Fibroblast of skin of left biceps (primary cell): ENCODE data around the gene TNFSF4.

ENCODE experiments used
- DNase-seq, 2 experiments: peaks; one replicate each; pipeline ENCODE4 v3.0.0-alpha.2; 2013; ENCODE audit warnings: low read depth in 2 of 2

The TNFSF4 gene

GRCh38 chr1:173210716-173211231 is 3.6 kb upstream of the TNFSF4 start:
- DNase-seq: no peak

GRCh38 chr1:173210283-173210682 is 3.2 kb upstream of the TNFSF4 start:
- no peak for DNase-seq

GRCh38 chr1:173208868-173209267 is 1.7 kb upstream of the TNFSF4 start:
- no peak for DNase-seq

DNA sequence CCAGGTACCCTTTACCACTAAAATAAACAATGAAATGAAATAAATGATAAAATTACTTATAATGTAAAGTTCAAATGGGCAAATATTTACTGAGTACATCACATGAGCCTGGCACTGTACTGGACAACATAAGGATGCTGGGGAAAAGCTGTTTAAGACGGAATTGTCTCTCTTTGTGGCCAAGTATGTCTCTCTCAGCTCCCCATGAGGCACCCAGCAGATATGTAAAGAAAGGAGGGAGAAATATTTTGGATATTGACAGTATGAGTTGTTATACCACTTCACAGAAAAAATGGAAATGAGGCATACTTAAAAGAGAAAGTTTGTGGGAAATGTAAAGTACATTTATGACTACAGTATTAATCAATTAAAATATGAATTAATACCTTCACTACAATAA is 1.0 kb upstream of the TNFSF4 start:
- no peak for DNase-seq

DNA sequence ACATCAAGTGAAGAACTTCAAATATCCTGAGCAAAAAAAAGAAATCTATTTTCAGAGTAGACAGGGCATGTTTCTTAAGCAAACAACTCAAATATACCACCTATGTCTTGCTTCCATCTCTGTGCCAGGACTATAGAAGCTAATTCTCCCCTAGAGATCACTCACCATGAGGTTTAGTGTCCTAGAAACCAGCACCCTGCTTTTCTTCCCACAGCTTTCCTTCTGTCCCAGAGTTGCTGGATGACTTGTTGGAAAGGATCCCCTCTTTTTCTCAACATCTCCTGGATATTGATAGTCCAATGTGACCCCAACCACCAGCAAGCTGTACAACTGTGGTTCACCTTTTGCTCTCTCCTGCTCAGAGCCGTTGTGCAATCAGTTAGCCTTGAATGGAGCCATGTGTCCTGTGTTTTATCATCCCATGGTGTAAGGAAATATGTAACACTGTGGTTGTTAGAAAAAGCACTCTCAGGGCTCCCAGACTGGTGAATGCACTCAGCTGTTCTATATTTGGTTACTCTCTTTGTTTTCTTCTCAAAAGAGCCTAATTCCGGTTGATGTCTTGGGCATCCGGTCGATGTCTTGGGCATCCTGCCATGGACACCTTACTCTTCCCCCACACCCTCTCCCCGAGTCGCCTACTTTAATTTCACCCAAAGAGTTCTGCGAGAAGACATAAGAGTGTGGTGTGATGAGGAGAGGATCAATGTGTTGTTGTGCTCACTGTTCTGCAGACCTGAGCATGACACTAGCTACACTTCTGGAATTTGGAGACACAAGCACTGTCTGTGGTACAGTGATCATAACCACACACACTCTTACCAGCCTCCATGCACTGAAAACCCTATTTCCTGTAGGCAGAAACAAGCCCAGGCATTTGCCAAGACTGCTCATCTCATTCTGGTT is 1.7 kb downstream of the TNFSF4 start:
- DNase-seq: peak; percentile 31 to 32

DNA sequence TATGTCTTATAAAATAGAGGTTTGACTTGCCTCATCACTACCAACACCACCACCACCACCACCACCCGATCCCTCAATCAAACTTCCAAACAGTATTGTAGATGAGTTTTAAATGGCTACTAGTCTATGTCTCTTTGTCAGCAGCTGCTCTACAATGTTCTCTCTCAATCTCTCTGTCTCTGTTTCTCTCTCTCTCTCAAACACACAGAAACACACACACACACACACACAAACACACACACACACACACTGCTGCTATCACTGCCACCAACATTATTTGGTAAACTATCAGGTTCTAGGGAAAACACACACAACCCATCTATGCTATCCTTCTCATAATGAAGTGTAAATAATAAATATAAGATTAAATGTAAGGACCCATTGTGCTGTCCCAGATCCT is 2.4 kb downstream of the TNFSF4 start:
- no peak for DNase-seq

- DNase-seq: peak; percentile 62 to 64
These were observed 4.5 kb downstream of the TNFSF4 start for GRCh38 chr1:173202424-173203145.

DNA sequence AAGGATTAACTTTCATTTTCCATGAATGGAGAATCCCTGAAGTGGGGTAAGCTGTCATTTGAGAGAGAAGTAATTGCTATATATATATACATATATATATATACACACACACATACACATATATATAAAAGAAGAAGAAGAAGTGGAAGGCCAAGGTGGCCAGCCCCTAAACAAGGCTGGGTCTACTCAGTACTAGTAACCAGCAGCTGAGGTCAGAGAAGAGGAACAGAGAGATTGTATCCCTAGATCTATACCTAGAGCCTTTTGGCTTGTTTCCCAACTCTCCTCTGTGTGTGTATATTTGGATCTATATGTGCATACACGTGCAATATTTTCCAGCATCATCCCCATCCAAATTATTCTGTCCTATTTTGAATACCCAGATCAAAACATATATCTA is 5.2 kb downstream of the TNFSF4 start:
- no peak for DNase-seq

GRCh38 chr1:173195596-173196088 is 11.5 kb downstream of the TNFSF4 start:
- no peak for DNase-seq

DNA sequence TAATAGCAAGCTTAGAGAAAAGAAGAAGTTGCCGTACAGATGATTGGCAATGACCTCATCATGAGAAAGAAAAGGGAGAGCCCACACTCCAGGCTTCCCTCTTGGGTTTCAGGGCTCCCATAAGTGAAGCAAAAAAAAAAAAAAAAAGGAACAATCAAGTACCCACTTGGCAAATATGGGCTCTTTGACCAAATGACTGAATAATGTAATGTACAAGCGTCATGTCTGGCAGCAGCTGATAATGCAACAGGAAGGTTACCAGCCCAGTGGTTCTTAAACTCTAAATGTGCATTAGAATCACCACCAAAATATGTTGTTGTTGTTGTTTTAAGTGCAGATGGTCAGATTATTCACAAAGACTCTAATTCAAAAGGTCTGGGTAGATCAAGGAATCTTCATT is 13.5 kb downstream of the TNFSF4 start:
- DNase-seq: no peak

DNA sequence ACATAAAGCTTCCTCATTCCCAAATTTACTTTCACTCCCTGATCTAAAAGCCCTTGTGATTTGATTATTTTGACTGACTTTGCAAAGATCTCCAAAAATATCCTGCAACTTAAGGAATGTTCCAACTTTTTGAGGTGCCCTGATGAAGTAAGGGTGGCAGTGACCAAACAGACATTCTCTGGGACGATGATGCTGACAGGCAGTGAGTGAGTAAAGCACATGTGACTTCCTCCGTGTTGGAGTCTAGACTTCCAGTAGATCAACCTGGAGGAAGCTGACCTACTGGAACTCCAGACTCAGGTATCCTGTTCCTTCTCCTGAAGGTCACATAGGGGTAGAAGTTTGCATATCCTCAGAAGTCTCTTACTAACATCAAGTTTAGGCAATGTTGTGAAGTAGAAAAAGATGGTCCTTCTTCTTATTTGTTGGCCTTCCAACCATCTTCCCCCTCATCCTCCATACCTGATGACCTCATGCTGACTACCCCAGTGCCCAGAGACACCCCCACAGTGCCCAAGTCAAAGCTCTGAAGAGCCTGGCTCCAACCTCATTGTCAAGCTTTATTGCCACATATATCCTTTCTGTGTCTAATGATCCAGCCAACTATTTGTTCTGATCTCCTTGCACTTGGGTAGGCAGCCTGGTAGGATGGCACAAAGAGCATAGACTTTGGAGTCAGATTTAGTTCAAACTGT is 16.0 kb downstream of the TNFSF4 start:
- DNase-seq: no peak

- no peak for DNase-seq
These were observed 16.8 kb downstream of the TNFSF4 start for GRCh38 chr1:173190101-173190936.

GRCh38 chr1:173187671-173188237 is 19.4 kb downstream of the TNFSF4 start:
- no peak for DNase-seq

GRCh38 chr1:173181791-173182190 is 25.3 kb downstream of the TNFSF4 start:
- DNase-seq: peak; percentile 37 to 52

GRCh38 chr1:173176246-173176645 is 30.9 kb downstream of the TNFSF4 start:
- DNase-seq: peak; percentile 37 to 46

GRCh38 chr1:173175514-173176145 is 31.5 kb downstream of the TNFSF4 start:
- no peak for DNase-seq

- no peak for DNase-seq
These were observed 33.7 kb downstream of the TNFSF4 start for GRCh38 chr1:173173388-173173787.

DNA sequence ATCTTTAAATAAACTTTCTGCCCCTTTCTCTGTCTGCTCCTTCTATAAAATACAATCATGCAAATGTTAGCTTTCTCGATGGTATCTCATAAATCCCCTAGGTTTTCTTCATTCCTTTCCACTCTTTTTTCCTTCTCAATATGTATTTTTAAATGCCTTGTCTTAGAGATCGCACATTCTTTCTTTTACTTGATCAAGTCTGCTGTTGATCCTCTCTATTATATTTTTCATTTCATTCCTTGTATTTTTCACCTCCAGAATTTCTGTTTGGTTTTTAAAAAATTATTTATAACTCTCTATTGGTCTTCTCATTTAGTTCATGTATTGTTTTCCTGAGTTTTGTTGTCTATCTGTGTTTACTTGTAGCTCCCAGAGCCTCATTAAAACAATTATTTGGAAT is 36.0 kb downstream of the TNFSF4 start:
- no peak for DNase-seq

DNA sequence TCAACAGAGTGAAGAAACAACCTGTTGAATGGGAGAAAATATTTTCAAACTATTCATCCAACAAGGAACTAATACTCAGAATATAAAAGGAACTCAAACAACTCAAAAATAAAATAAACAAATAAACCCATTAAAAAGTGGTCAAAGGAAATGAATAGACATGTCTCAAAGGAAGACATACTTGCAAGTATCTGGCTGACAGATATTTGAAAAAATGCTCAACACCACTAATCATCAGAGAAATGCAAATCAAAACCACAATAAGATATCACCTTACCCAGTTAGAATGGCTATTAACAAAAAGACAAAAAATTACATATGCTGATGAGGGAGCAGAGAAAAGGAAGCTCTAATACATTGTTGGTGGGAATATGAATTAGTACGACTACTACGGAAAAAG is 38.2 kb downstream of the TNFSF4 start:
- no peak for DNase-seq

GRCh38 chr1:173164686-173165085 is 42.4 kb downstream of the TNFSF4 start:
- no peak for DNase-seq
